CD14-positive monocyte (primary cell): ENCODE data around the gene PRSS50. TPM values are rescaled to one million over a fixed set of nuclear protein-coding genes. Genes with fewer than 3 reads are reported as not detected.
"Not testable (repeated sequence)": the region's sequence is repeated elsewhere in the genome, so short reads cannot be mapped to it uniquely, and the experiment has no call there.

Source experiments
- DNase-seq, 3 donors: peaks; one replicate each; pipeline ENCODE4 v3.0.0-alpha.2; 2011 to 2022
- H2AFZ ChIP-seq: 2 replicates; pipeline ENCODE4 v1.6.0; 2012; ENCODE audit warnings: mild to moderate bottlenecking, low read depth, low read length, inconsistent platforms; ENCODE audit not compliant: insufficient read depth, poor library complexity, severe bottlenecking
- H3K27ac ChIP-seq, 2 donors: 1 replicate in 1 of 2; 2 replicates in 1 of 2; pipeline ENCODE4 v1.5.1; 2012 to 2013; ENCODE audit warnings: low read length in 2 of 2, control low read depth in 1 of 2, inconsistent platforms in 1 of 2, low read depth in 1 of 2, mild to moderate bottlenecking in 1 of 2
- H3K27me3 ChIP-seq, 2 donors: one replicate each; pipeline versions ENCODE4 v1.6.0 to v1.6.1; 2011 to 2013; ENCODE audit warnings: low read length in 2 of 2; ENCODE audit not compliant: control insufficient read depth in 2 of 2, insufficient read depth in 2 of 2
- H3K36me3 ChIP-seq, 2 donors: replicated peaks in 1 of 2; 1 replicate in 1 of 2; 2 replicates in 1 of 2; pipeline versions ENCODE4 v1.5.1 to v1.6.1; 2012 to 2013; ENCODE audit warnings: low read length in 2 of 2, control low read depth in 1 of 2, inconsistent platforms in 1 of 2, mild to moderate bottlenecking in 1 of 2; ENCODE audit not compliant: insufficient read depth in 2 of 2, control insufficient read depth in 1 of 2
- H3K4me1 ChIP-seq, 2 donors: 1 replicate in 1 of 2; 2 replicates in 1 of 2; pipeline versions ENCODE4 v1.5.1 to v1.6.1; 2012 to 2013; ENCODE audit warnings: low read length in 2 of 2, control low read depth in 1 of 2, inconsistent platforms in 1 of 2, mild to moderate bottlenecking in 1 of 2, moderate library complexity in 1 of 2; ENCODE audit not compliant: insufficient read depth in 2 of 2, control insufficient read depth in 1 of 2
- H3K4me2 ChIP-seq: replicated peaks from 2 replicates; pipeline ENCODE3; 2012; ENCODE audit warnings: low read length, moderate library complexity, mild to moderate bottlenecking; ENCODE audit not compliant: poor library complexity, severe bottlenecking; ENCODE audit errors: extremely low read depth
- H3K4me3 ChIP-seq, 3 experiments: fragments of 200-600 bp in 1 of 3; sonication (generic) in 1 of 3; replicated peaks in 1 of 3; 1 replicate in 2 of 3; 2 replicates in 1 of 3; pipeline ENCODE4 v1.5.1; 2011 to 2013; ENCODE audit warnings: low read length in 3 of 3, mild to moderate bottlenecking in 3 of 3, control low read depth in 2 of 3, low read depth in 2 of 3, inconsistent platforms in 1 of 3, moderate library complexity in 1 of 3
- H3K79me2 ChIP-seq: 2 replicates; pipeline ENCODE4 v1.6.0; 2012; ENCODE audit warnings: mild to moderate bottlenecking, control low read depth, inconsistent platforms, low read length, moderate library complexity; ENCODE audit not compliant: insufficient read depth
- H3K9ac ChIP-seq: 2 replicates; pipeline ENCODE4 v1.6.0; 2017; ENCODE audit warnings: low read length, mild to moderate bottlenecking; ENCODE audit not compliant: insufficient read depth, poor library complexity, severe bottlenecking
- H3K9me3 ChIP-seq, 2 donors: replicated peaks in 1 of 2; 1 replicate in 1 of 2; 2 replicates in 1 of 2; pipeline versions ENCODE4 v1.5.1 to v1.6.1; 2012 to 2013; ENCODE audit warnings: low read length in 2 of 2, control low read depth in 1 of 2; ENCODE audit not compliant: control insufficient read depth in 1 of 2, insufficient read depth in 1 of 2
- H4K20me1 ChIP-seq: 2 replicates; pipeline ENCODE4 v1.6.0; 2012; ENCODE audit warnings: mild to moderate bottlenecking, low read length, control low read depth, moderate library complexity; ENCODE audit not compliant: insufficient read depth
- H3K27ac Mint-ChIP-seq, 7 donors: one replicate each; pipeline ENCODE4 v1.8.0; 2020; ENCODE audit warnings: mild to moderate bottlenecking in 7 of 7, mixed read lengths in 7 of 7, moderate library complexity in 6 of 7, inconsistent platforms in 2 of 7
- H3K27me3 Mint-ChIP-seq, 3 donors: one replicate each; pipeline ENCODE4 v1.8.0; 2021 to 2022; ENCODE audit warnings: low read depth in 3 of 3, mild to moderate bottlenecking in 3 of 3, mixed read lengths in 3 of 3, moderate library complexity in 3 of 3, inconsistent platforms in 1 of 3
- H3K36me3 Mint-ChIP-seq, 2 donors: one replicate each; pipeline ENCODE4 v1.8.0; 2020; ENCODE audit warnings: mixed read lengths in 2 of 2, inconsistent platforms in 1 of 2, mild to moderate bottlenecking in 1 of 2
- H3K4me1 Mint-ChIP-seq: one replicate; pipeline ENCODE4 v1.8.0; 2020; ENCODE audit warnings: mild to moderate bottlenecking, mixed read lengths
- H3K4me3 Mint-ChIP-seq, 2 donors: one replicate each; pipeline ENCODE4 v1.8.0; 2020; ENCODE audit warnings: mild to moderate bottlenecking in 2 of 2, mixed read lengths in 2 of 2, moderate library complexity in 1 of 2
- H3K9me3 Mint-ChIP-seq, 7 donors: one replicate each; pipeline ENCODE4 v1.8.0; 2020 to 2022; ENCODE audit warnings: mixed read lengths in 7 of 7, mild to moderate bottlenecking in 6 of 7, moderate library complexity in 6 of 7, inconsistent platforms in 2 of 7
- CTCF ChIP-seq: fragments of 200-600 bp; IDR thresholded peaks from one replicate; pipeline ENCODE4 v1.8.0; 2022; ENCODE audit warnings: antibody characterized with exemption, mild to moderate bottlenecking
- WGBS: methylation state at CpG from one replicate; pipeline ENCODE4 v1.1.5; 2013; ENCODE audit warnings: missing lambda C conversion rate; ENCODE audit not compliant: insufficient coverage; 5-methylcytosine and 5-hydroxymethylcytosine counted together
- intact Hi-C, 2 donors: fragments of 100-400 bp; cut with micrococcal nuclease; formaldehyde crosslinking; loops; one replicate each; pipeline versions ENCODE4 v1.15.0 to v1.15.1; 2023
- polyA plus RNA-seq, 3 donors: library from polyadenylated mRNA; depleted of rRNA in 1 of 3; unstranded in 2 of 3; stranded (reverse) in 1 of 3; fragments of 300-500 nt in 2 of 3; fragments of >200 nt in 1 of 3; fragmentation: Illumina TruSeq in 2 of 3; gene quantifications; 1 replicate in 2 of 3; 2 replicates in 1 of 3; pipeline ENCODE4 v1.2.3, GENCODE V29; 2012 to 2021

Gene PRSS50
- polyA plus RNA-seq, 3 donors, result not detected

GRCh38 chr3:46742992-46743585 is 25.4 kb upstream of the PRSS50 start:
- H3K27me3 Mint-ChIP-seq, result peaks cover 0 to 3% (median 2%) of the 10 kb centered on the region in 3 donors
- H3K9me3 Mint-ChIP-seq, result peaks cover 0 to 3% (median 2%) of the 10 kb centered on the region in 7 donors
- H3K27ac ChIP-seq, result no peak overlapping the region
- intact Hi-C loops, result no loop called here
- no peaks in the 10 kb centered on the region for H3K4me1 Mint-ChIP-seq
- no peaks in the 10 kb centered on the region for H3K9me3 ChIP-seq
- H3K36me3 ChIP-seq, result no peaks in the 10 kb centered on the region
- H3K4me1 ChIP-seq, result no peaks in the 10 kb centered on the region
- H3K4me3 Mint-ChIP-seq, result no peak overlapping the region
- H3K4me3 ChIP-seq, result no peak overlapping the region
- H3K9ac ChIP-seq, result no peak overlapping the region
- TF ChIP-seq CTCF, result no peak
- no peak for DNase-seq
- 63% methylated on average over 11 of the region's 12 CpGs for WGBS
- no peaks in the 10 kb centered on the region for H3K79me2 ChIP-seq
- no peaks in the 10 kb centered on the region for H4K20me1 ChIP-seq
- H3K4me2 ChIP-seq, result no peak overlapping the region
- H2AFZ ChIP-seq, result no peak overlapping the region
- no peaks in the 10 kb centered on the region for H3K36me3 Mint-ChIP-seq
- no peak overlapping the region for H3K27ac Mint-ChIP-seq
- H3K27me3 ChIP-seq, result no peaks in the 10 kb centered on the region

GRCh38 chr3:46739565-46739964 is 21.9 kb upstream of the PRSS50 start:
- H3K4me3 ChIP-seq, H3K27me3 Mint-ChIP-seq, H3K4me1 Mint-ChIP-seq, H3K4me2 ChIP-seq, H3K9me3 ChIP-seq, intact Hi-C loops, H3K36me3 Mint-ChIP-seq, H3K27me3 ChIP-seq, H3K4me3 Mint-ChIP-seq, H3K27ac Mint-ChIP-seq, H4K20me1 ChIP-seq, H3K4me1 ChIP-seq, H3K9me3 Mint-ChIP-seq, H3K36me3 ChIP-seq, DNase-seq, H2AFZ ChIP-seq, H3K27ac ChIP-seq, H3K9ac ChIP-seq, H3K79me2 ChIP-seq: not testable (repeated sequence)
- WGBS, result no CpG with 5 or more reads among the region's 3 CpGs
